Central memory CD8-positive, alpha-beta T cell (primary cell): Measurements from ENCODE around the gene GPRIN2.
"Not testable (repeated sequence)": the region's sequence is repeated elsewhere in the genome, so short reads cannot be mapped to it uniquely, and the experiment has no call there.

Source experiments
- ATAC-seq: fragments of 150-1000 bp; cut with Tn5 transposase; replicated peaks from 2 replicates; pipeline ENCODE4 v1.10.0; 2022; ENCODE audit warnings: mild to moderate bottlenecking, moderate FRiP score, moderate number of reproducible peaks; ENCODE audit not compliant: poor library complexity, severe bottlenecking; ENCODE audit errors: extremely low read depth
- DNase-seq, 2 donors: peaks; one replicate each; pipeline ENCODE4 v3.0.0; 2021; ENCODE audit warnings: low spot score in 2 of 2
- H3K27ac Mint-ChIP-seq: one replicate; pipeline ENCODE4 v1.8.0; 2022; ENCODE audit warnings: low read depth, mild to moderate bottlenecking, moderate library complexity, mixed read lengths
- H3K27me3 Mint-ChIP-seq: one replicate; pipeline ENCODE4 v1.8.0; 2022; ENCODE audit warnings: mixed read lengths
- H3K36me3 Mint-ChIP-seq: one replicate; pipeline ENCODE4 v1.8.0; 2022; ENCODE audit warnings: mild to moderate bottlenecking, moderate library complexity, mixed read lengths; ENCODE audit not compliant: insufficient read depth
- H3K4me1 Mint-ChIP-seq: one replicate; pipeline ENCODE4 v1.8.0; 2022; ENCODE audit warnings: mixed read lengths
- H3K4me3 Mint-ChIP-seq: one replicate; pipeline ENCODE4 v1.8.0; 2022; ENCODE audit warnings: mild to moderate bottlenecking, moderate library complexity, mixed read lengths
- H3K9me3 Mint-ChIP-seq: one replicate; pipeline ENCODE4 v1.8.0; 2022; ENCODE audit warnings: mixed read lengths

Gene GPRIN2

DNA sequence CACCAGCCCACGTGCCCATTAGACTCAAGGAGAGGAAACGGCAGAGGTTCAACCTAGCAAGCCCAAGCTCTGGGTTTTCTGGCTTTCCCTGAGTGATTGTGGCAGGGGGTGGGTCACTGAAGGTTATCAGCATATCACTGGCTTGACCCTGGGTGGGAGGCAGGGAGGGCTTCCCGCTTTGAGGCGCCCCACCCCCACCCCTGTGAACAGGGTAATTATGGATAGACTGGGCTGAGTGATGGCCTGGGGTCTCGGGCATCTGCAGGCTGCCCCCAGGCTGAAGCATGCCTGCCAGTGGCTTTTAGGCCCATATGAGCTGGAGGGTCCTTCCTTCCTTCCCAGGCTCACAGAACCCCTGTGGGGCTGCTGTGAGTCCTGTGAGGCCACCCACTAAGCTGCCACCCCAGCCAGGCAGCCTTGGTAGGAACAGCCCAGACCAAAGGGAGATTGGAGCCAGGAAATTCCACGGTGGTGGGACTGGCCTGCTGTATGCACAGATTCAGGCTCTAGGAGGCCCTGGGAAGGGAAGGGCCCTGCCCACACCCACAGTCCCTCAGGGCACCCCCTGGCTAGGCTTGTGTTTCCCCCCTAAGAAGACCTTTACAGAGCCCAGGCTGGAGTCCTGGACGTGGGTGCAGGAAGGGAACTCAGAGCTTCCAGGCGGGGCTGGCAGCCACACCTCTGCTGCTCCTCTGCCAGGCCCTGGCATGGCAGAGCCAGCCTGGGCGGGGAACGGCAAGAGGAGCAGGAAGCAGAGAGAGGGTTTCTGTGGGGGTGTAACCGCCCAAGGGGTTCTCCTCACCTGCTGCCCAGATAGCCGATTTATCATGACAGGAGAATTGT lies 33.1 kb downstream of the GPRIN2 start:
- Mint-ChIP-seq H3K27me3 (no peaks in the 10 kb centered on the region), H3K4me1 (no peaks in the 10 kb centered on the region), H3K9me3 (no peaks in the 10 kb centered on the region), H3K27ac (no peak overlapping the region), H3K36me3 (no peaks in the 10 kb centered on the region), H3K4me3 (no peak overlapping the region)
- no peak for ATAC-seq
- no peak for DNase-seq

DNA sequence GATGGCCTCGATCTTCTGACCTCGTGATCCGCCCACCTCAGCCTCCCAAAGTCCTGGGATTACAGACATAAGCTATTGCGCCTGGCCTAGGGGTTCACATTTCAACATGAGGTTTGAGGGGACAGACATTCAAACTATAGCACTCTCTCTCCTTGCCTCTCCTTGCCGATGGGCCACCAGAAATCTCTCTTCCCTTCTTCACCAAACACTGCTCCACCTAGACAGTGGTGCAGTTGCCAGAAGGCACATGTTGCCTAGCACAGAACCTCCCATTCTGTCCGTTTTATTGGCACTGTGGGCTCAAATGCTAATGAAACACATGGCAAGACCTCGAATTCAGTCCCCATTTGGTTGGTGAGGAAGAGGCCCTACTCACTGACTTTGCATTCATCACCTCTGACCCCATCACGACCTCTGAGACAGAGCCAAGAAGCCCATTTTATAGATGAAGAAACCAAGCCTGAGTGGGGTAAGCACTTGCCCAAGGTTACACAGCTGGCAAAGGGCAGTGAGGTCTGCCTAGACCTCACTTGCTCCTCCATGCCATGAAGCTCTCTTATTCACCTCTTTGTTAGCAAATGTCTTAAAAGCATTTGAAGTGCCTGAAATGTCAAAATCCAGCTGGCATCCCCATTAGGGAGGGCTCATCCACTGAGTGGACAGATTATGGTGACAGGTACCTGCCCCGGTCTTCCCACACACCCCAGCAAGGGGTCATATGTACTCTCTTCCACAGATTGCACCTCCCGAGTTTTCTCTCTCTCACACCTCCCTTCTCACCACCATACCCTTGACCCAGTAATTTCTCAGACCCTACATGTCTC lies 34.0 kb downstream of the GPRIN2 start:
- Mint-ChIP-seq H3K4me3 (no peak overlapping the region), H3K4me1 (no peaks in the 10 kb centered on the region), H3K36me3 (no peaks in the 10 kb centered on the region), H3K27me3 (no peaks in the 10 kb centered on the region), H3K9me3 (no peaks in the 10 kb centered on the region), H3K27ac (no peak overlapping the region)
- DNase-seq (no peak), ATAC-seq (no peak)

DNA sequence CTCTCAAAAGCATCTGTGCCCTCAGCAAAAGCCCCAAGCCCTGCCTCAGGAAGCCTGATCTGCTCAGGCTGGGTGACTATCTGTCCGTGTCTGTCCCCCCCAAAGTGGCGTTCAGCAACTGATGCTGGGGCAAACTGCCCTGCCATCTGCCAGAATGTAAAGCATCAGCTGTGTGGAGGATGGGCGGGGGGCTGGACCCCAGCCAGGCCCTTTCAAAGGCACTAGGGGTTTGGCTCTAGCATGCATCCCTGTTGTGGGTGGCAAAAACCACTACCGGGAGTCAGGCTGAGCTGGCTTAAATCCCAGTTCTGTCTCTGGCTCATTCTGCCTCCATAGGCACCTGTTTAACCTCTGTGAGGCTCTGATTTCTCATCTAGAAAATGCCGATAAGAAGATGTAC lies 35.5 kb downstream of the GPRIN2 start:
- DNase-seq, result no peak

DNA sequence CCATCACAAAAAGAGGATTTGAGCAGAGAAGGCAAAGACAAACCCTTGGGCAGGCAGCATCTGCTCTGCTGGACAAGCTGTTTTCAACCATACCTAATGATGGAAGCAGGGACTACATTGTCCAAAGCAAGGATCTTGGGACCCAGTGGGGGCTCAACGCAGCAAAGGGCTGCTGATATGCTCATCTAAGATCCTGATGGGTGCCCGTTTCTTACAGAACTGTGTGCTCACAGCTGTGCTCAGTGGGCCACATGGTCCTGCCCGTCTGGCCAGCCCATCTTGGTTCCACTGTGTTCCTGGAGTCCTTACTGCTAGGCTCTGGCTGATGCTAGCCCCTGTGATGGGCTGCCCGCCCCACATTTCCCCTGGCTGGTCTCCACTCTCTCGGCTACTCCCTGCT lies 36.1 kb downstream of the GPRIN2 start:
- ATAC-seq (no peak), DNase-seq (no peak)
- Mint-ChIP-seq H3K27me3 (peaks cover 15% of the 10 kb centered on the region), H3K4me1 (no peaks in the 10 kb centered on the region), H3K9me3 (no peaks in the 10 kb centered on the region), H3K4me3 (no peak overlapping the region), H3K36me3 (no peaks in the 10 kb centered on the region), H3K27ac (no peak overlapping the region)

More for the DNA sequence above, 35.5 kb downstream of the GPRIN2 start:
- Mint-ChIP-seq H3K27ac (no peak overlapping the region), H3K9me3 (no peaks in the 10 kb centered on the region), H3K27me3 (peaks cover 14% of the 10 kb centered on the region), H3K4me1 (no peaks in the 10 kb centered on the region), H3K36me3 (no peaks in the 10 kb centered on the region), H3K4me3 (no peak overlapping the region)
- no peak for ATAC-seq

DNA sequence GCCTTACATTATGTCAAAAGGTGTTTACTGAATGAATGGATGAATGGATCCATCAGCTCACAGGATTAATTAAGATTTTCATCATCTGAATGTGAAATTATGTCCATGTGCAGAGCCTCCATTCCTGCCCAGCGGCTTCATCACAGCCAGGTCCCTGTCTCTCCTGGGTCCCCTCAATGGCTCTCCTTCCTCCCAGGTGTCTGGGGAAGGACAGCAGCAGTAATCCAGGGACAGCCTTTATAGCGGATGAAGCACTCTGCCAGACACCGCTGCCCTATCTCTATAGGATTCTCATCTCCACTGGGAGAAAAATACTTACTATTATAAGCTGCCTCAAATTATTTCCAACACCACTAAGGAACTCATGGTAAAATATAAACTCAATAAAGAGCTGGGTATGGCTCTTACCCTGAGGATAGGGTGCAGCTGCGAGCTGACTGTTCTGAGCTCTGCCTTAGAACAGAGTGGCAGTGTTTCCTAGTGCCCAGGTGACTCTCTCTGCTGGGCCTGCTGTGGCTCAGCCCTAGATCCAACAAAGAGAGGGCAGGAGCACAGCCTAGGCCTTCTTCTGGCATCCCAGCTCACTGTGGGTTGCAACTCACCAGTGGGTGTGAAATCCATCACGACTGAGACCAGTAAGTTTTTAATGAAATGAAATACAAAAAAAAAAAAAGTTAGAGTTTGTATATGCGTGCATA lies 38.3 kb downstream of the GPRIN2 start:
- DNase-seq (no peak), ATAC-seq (no peak)
- H3K27ac Mint-ChIP-seq, result no peak overlapping the region
- H3K4me1 Mint-ChIP-seq, result no peaks in the 10 kb centered on the region
- no peak overlapping the region for H3K4me3 Mint-ChIP-seq
- H3K9me3 Mint-ChIP-seq, result no peaks in the 10 kb centered on the region
- H3K27me3 Mint-ChIP-seq, result peaks cover 15% of the 10 kb centered on the region
- H3K36me3 Mint-ChIP-seq, result no peaks in the 10 kb centered on the region

DNA sequence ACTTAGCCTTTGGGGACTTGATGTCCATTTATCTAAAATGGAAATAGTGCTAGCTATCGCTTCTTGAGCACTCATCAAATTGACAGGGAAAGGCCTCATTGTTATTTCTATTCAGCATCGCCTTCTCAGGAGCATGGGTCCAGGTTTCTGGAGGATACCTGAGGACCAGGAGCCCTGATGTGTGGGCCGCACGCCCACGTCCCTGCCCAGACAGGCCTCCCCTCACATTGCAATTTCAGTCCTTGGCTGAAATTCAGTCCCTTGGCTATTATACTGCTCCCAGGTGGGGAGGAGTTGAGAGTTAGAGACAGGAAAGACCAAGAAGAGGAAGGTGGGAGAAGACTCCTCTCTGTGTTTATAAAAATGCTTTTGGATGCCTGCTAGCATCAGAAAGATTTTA lies 38.9 kb downstream of the GPRIN2 start:
- no peak overlapping the region for H3K4me3 Mint-ChIP-seq
- ATAC-seq (no peak), DNase-seq (no peak)
- no peaks in the 10 kb centered on the region for H3K36me3 Mint-ChIP-seq
- H3K27me3 Mint-ChIP-seq, result peaks cover 15% of the 10 kb centered on the region
- H3K27ac Mint-ChIP-seq, result no peak overlapping the region
- H3K9me3 Mint-ChIP-seq, result no peaks in the 10 kb centered on the region
- H3K4me1 Mint-ChIP-seq, result no peaks in the 10 kb centered on the region

DNA sequence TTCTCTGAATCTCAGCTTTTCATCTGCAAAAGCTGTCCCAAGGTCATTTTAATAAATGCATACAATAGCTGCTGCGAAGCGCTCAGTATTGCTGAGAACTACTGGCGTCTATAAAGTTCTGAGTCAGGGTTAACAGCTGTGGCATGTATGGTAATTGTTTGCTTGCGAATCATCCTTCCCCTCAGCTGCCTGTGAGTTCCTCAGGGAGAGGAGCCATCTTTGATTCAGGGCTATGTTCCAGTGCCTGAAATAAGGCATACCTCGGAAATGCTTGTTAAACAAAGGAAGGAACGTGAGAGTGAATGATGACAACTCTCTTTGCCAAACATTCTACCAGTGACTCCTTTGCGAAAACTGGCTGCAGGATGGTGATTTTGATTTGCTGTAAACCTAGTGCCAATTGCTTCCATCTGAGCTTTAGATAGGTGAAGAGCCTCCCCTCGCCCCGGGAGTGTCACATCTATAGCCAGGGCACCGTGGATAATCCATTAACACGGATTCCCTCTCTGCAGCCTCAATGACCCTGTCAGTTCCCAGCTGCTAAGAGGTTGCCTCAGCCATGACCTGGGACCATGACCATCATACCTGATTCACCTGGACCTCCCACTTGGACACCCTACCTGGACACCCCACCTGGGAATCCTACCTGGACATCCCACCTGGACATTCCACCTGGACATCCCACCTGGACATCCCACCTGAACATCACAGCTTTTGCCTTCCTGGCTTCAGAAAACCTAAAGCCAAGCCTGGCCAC lies 39.6 kb downstream of the GPRIN2 start:
- H3K4me1 Mint-ChIP-seq, result no peaks in the 10 kb centered on the region
- H3K36me3 Mint-ChIP-seq, result no peaks in the 10 kb centered on the region
- no peak overlapping the region for H3K27ac Mint-ChIP-seq
- no peaks in the 10 kb centered on the region for H3K9me3 Mint-ChIP-seq
- no peak for ATAC-seq
- H3K4me3 Mint-ChIP-seq, result no peak overlapping the region
- DNase-seq, result no peak
- H3K27me3 Mint-ChIP-seq, result peaks cover 15% of the 10 kb centered on the region

DNA sequence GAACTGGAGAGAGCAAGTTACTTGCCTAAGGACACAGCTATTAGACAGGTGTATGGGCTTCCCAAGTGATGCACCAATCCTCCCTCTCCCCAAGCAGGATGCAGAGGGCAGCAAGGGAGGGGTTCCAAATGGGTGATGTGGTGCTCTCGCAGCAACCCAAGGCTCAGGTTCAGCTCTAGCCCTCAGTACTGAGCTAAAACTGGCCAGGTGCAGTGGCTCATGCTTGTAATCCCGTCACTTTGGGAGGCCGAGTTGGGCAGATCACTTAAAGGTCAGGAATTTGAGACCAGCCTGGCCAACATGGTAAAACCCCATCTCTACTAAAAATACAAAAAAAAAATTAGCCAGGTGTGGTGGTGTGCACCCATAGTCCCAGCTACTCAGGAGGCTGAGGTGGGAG lies 40.7 kb downstream of the GPRIN2 start:
- no peak for ATAC-seq
- no peaks in the 10 kb centered on the region for H3K36me3 Mint-ChIP-seq
- no peak overlapping the region for H3K27ac Mint-ChIP-seq
- H3K4me3 Mint-ChIP-seq, result no peak overlapping the region
- H3K9me3 Mint-ChIP-seq, result no peaks in the 10 kb centered on the region
- peak in 1 of 2 donors; percentile 10 for DNase-seq
- H3K4me1 Mint-ChIP-seq, result no peaks in the 10 kb centered on the region
- peaks cover 15% of the 10 kb centered on the region for H3K27me3 Mint-ChIP-seq

DNA sequence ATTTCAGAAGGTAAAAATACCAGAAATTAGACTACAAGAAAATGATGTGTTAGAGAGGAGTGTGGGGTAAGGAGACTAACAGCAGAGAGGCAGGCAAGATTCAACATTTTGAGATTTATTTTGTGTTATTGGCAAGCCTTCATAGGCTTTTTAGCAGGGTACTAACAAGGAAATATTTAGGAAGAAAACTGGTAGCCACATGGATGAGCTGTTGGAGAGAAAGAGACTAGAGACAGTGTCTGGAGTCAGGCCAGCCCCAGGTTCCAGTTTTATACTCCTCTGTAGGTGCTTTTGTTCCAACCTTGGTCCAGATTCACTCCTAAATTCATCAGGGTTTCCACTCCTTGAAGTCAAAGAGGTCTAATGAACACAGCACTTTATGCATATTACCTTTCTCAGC lies 41.1 kb downstream of the GPRIN2 start:
- Mint-ChIP-seq H3K4me1 (no peaks in the 10 kb centered on the region), H3K27me3 (peaks cover 15% of the 10 kb centered on the region), H3K36me3 (no peaks in the 10 kb centered on the region), H3K27ac (no peak overlapping the region), H3K4me3 (no peak overlapping the region), H3K9me3 (no peaks in the 10 kb centered on the region)
- ATAC-seq, result no peak
- no peak for DNase-seq

DNA sequence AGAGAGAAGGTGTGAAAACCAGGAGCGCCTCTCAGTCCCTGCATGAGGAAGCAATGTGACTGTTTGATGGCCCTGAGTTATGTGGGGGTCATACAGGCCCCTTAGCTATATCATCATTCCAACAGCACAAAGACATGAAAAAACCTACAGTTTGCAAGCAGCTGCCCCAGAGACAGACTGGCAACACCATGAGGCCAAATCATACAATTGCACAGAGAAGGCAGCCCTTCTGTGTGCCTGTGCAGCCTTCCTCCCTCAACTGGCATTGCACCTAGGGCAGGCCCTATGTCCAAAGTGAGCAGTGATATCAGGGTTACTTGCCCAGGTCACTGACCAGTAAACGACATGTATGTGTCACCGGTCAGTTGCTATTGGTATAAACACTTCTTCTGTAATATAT lies 41.6 kb downstream of the GPRIN2 start:
- DNase-seq, result peak in 1 of 2 donors; percentile 11
- no peak for ATAC-seq
- no peaks in the 10 kb centered on the region for H3K9me3 Mint-ChIP-seq
- H3K27me3 Mint-ChIP-seq, result peaks cover 15% of the 10 kb centered on the region
- H3K36me3 Mint-ChIP-seq, result no peaks in the 10 kb centered on the region
- H3K27ac Mint-ChIP-seq, result no peak overlapping the region
- no peaks in the 10 kb centered on the region for H3K4me1 Mint-ChIP-seq
- H3K4me3 Mint-ChIP-seq, result no peak overlapping the region

DNA sequence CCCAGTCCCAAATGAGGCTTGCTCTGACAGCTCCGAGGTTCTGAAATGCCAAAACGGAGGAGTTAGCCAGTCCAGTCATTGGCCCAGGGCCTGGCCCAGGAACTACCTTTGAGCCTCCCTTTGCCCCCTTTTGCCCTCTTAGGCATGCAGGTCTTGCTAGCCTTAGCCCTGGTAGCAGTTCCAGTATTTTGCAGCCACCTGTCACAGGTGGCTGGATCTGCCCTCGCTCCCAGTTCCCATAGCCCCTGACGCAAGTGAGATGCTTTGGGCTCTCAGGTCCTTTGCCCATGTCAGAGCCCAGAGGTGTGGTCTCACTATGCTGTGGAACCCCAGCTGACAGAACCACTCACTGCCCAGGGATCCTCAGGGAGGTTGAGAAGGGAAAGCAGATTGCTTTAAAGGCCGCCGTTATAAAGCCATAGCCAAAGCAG lies 42.0 kb downstream of the GPRIN2 start:
- Mint-ChIP-seq H3K4me1 (no peaks in the 10 kb centered on the region), H3K36me3 (no peaks in the 10 kb centered on the region), H3K27ac (no peak overlapping the region), H3K9me3 (no peaks in the 10 kb centered on the region), H3K27me3 (peaks cover 15% of the 10 kb centered on the region), H3K4me3 (no peak overlapping the region)
- DNase-seq (peak in 1 of 2 donors; percentile 7), ATAC-seq (no peak)

DNA sequence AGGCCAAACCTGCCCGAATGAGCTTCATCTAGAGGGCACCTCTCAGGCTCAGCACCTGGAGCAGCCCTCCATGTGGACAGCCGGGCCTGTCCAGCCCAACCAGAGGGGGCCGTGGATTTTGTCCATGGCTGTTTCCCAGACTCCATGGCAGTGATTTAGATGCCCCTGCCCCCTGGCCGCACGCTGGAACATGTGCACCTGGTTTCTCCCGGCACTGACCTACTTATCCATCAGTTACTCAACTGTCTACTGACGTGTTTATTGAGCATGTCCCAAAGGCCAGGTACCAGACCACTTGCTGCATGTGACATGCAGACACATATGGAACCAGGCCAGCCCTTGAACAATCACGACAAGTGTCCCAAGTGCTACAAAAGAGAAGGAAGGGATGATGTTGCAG lies 43.1 kb downstream of the GPRIN2 start:
- not testable (repeated sequence) for H3K4me1 Mint-ChIP-seq
- H3K27me3 Mint-ChIP-seq, result peaks cover 15% of the 10 kb centered on the region

More for the DNA sequence above, 43.1 kb downstream of the GPRIN2 start:
- not testable (repeated sequence) for H3K4me3 Mint-ChIP-seq, H3K36me3 Mint-ChIP-seq, ATAC-seq, H3K9me3 Mint-ChIP-seq, H3K27ac Mint-ChIP-seq, DNase-seq
